Astrocyte (in vitro differentiated cells and primary cell): ENCODE measurements around the gene SMAD7. TPM values are rescaled to one million over a fixed set of nuclear protein-coding genes. Genes with fewer than 3 reads are reported as not detected.
A peak's percentile ranks its signal among the peaks of the same experiment; 100 is the strongest.

Experiments
- DNase-seq: peaks from one replicate; pipeline ENCODE4 v3.0.0-alpha.2; 2010; ENCODE audit warnings: low read depth
- FAIRE-seq: peaks from 2 replicates; lab custom pipeline; 2011; peaks lifted over from hg19 to GRCh38; lab: Jason Lieb, UNC
- H2AFZ ChIP-seq: 2 replicates; pipeline ENCODE4 v1.6.0; 2012; ENCODE audit warnings: low read depth, low read length, inconsistent platforms
- H3K27ac ChIP-seq: 2 replicates; pipeline ENCODE4 v1.5.1; 2011; ENCODE audit warnings: low read depth, low read length, inconsistent platforms
- H3K27me3 ChIP-seq: 2 replicates; pipeline ENCODE4 v1.6.0; 2011; ENCODE audit warnings: low read length, inconsistent platforms; ENCODE audit not compliant: insufficient read depth
- H3K36me3 ChIP-seq: 2 replicates; pipeline ENCODE4 v1.5.1; 2011; ENCODE audit warnings: low read length, inconsistent platforms; ENCODE audit not compliant: insufficient read depth
- H3K4me1 ChIP-seq: 2 replicates; pipeline ENCODE4 v1.5.1; 2011; ENCODE audit warnings: low read length, inconsistent platforms; ENCODE audit not compliant: insufficient read depth
- H3K4me2 ChIP-seq: 2 replicates; pipeline ENCODE4 v1.6.0; 2012; ENCODE audit warnings: low read length, inconsistent platforms
- H3K4me3 ChIP-seq: 2 replicates; pipeline ENCODE4 v1.5.1; 2011; ENCODE audit warnings: low read depth, mild to moderate bottlenecking, low read length, inconsistent platforms; ENCODE audit not compliant: insufficient read depth
- H3K79me2 ChIP-seq: 2 replicates; pipeline ENCODE4 v1.6.0; 2012; ENCODE audit warnings: mild to moderate bottlenecking, low read length, inconsistent platforms; ENCODE audit not compliant: insufficient read depth
- H3K9ac ChIP-seq: 2 replicates; pipeline ENCODE4 v1.6.0; 2012; ENCODE audit warnings: mild to moderate bottlenecking, low read length, inconsistent platforms
- H3K9me3 ChIP-seq: 2 replicates; pipeline ENCODE4 v1.5.1; 2012; ENCODE audit warnings: low read depth, mild to moderate bottlenecking, low read length, inconsistent platforms; ENCODE audit not compliant: insufficient read depth
- H4K20me1 ChIP-seq: 2 replicates; pipeline ENCODE4 v1.6.0; 2012; ENCODE audit warnings: low read length, inconsistent platforms; ENCODE audit not compliant: insufficient read depth
- H3K27ac Mint-ChIP-seq: one replicate; pipeline ENCODE4 v1.8.0; 2021; ENCODE audit warnings: mild to moderate bottlenecking, mixed read lengths; ENCODE audit not compliant: unreplicated experiment
- H3K27me3 Mint-ChIP-seq: one replicate; pipeline ENCODE4 v1.8.0; 2021; ENCODE audit warnings: low read depth, mixed read lengths; ENCODE audit not compliant: unreplicated experiment
- H3K36me3 Mint-ChIP-seq: one replicate; pipeline ENCODE4 v1.8.0; 2021; ENCODE audit warnings: low read depth, mixed read lengths; ENCODE audit not compliant: unreplicated experiment
- H3K4me1 Mint-ChIP-seq: one replicate; pipeline ENCODE4 v1.8.0; 2021; ENCODE audit warnings: low read depth, mixed read lengths; ENCODE audit not compliant: unreplicated experiment
- H3K4me3 Mint-ChIP-seq: one replicate; pipeline ENCODE4 v1.8.0; 2021; ENCODE audit warnings: mild to moderate bottlenecking, moderate library complexity, mixed read lengths; ENCODE audit not compliant: unreplicated experiment
- H3K9me3 Mint-ChIP-seq: one replicate; pipeline ENCODE4 v1.8.0; 2021; ENCODE audit warnings: mild to moderate bottlenecking, mixed read lengths; ENCODE audit not compliant: unreplicated experiment
- EZH2 ChIP-seq: IDR thresholded peaks from 2 replicates; pipeline ENCODE4 v1.6.1; 2012; ENCODE audit warnings: mild to moderate bottlenecking, low read length, inconsistent platforms; ENCODE audit not compliant: insufficient read depth
- total RNA-seq: library from RNA; stranded (reverse); gene quantifications from 2 replicates; pipeline ENCODE4 v1.2.1, GENCODE V29; 2021
- TF ChIP-seq, protein P1 (sequence below): IDR thresholded peaks from 2 replicates; pipeline ENCODE4 v1.5.1; 2011; ENCODE audit warnings: low read depth, mild to moderate bottlenecking, inconsistent platforms, low read length, moderate library complexity; ENCODE audit not compliant: insufficient read depth

The SMAD7 gene
- total RNA-seq, 1 donor from 2014 or later: 62.9 TPM

DNA sequence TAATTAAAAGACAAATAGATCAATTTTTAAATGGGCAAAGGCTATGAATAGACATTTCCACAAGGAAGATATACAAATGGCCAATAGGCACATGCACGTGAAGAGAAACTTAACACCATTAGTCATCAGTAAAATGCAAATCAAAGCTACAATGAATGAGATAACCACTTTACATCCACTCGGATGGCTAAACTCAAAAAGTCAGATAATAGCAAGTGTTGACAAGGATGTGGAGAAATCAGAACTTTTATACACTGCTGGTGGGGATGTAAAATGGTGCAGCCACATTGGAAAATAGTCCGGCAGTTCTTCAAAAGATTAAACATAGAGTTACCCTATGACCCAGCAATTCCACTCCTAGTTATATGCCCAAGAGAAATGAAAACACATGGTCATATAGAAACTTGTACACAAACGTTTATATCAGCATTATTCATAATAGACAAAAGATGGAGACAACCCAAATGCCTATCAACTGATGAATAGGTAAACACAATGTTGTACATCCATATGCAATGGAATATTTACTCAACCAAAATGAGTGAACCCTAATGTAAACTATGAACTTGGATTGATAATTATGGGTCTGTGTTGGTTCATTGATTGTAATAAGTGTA is 51.1 kb downstream of the SMAD7 start:
- Histone ChIP-seq H4K20me1 (no peaks in the 10 kb centered on the region), H3K36me3 (no peaks in the 10 kb centered on the region), H3K4me1 (peaks cover 36% of the 10 kb centered on the region), H3K9me3 (peaks cover 12% of the 10 kb centered on the region), H3K27me3 (no peaks in the 10 kb centered on the region), H3K9ac (no peak overlapping the region), H3K4me2 (no peak overlapping the region), H3K79me2 (no peaks in the 10 kb centered on the region), H2AFZ (no peak overlapping the region), H3K27ac (no peak overlapping the region), H3K4me3 (no peak overlapping the region)
- TF ChIP-seq EZH2: no peak
- TF ChIP-seq, protein P1, sequence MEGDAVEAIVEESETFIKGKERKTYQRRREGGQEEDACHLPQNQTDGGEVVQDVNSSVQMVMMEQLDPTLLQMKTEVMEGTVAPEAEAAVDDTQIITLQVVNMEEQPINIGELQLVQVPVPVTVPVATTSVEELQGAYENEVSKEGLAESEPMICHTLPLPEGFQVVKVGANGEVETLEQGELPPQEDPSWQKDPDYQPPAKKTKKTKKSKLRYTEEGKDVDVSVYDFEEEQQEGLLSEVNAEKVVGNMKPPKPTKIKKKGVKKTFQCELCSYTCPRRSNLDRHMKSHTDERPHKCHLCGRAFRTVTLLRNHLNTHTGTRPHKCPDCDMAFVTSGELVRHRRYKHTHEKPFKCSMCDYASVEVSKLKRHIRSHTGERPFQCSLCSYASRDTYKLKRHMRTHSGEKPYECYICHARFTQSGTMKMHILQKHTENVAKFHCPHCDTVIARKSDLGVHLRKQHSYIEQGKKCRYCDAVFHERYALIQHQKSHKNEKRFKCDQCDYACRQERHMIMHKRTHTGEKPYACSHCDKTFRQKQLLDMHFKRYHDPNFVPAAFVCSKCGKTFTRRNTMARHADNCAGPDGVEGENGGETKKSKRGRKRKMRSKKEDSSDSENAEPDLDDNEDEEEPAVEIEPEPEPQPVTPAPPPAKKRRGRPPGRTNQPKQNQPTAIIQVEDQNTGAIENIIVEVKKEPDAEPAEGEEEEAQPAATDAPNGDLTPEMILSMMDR: no peak
- no peak overlapping the region for H3K4me3 Mint-ChIP-seq
- H3K36me3 Mint-ChIP-seq: peaks cover 11% of the 10 kb centered on the region
- FAIRE-seq (no peak), DNase-seq (no peak)
- no peak overlapping the region for H3K27ac Mint-ChIP-seq
- H3K9me3 Mint-ChIP-seq: peaks cover 16% of the 10 kb centered on the region
- H3K27me3 Mint-ChIP-seq: peaks cover 3% of the 10 kb centered on the region
- H3K4me1 Mint-ChIP-seq: peaks cover 27% of the 10 kb centered on the region

DNA sequence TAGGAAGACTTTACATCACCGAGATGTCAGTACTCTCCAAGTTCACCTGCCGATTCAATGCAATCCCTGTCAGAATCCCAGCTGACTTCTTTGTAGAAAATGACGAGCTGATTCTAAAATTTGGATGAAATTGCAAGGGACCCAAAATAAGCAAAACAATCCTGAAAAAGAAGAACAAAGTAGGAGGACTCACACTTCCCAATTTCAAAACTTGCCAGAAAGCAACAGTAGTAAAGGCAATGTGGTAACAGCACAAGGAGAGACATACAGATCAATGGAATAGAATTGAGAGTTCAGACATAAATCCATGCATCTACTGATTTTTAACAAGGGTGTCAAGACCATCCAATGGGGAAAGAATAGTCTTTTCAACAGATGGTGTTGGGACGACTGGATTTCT is 52.2 kb downstream of the SMAD7 start:
- no peaks in the 10 kb centered on the region for H4K20me1 ChIP-seq
- H3K27ac ChIP-seq: no peak overlapping the region
- no peak overlapping the region for H3K4me3 ChIP-seq
- H3K9me3 ChIP-seq: peaks cover 4% of the 10 kb centered on the region
- Mint-ChIP-seq H3K27me3 (peaks cover 5% of the 10 kb centered on the region), H3K9me3 (peaks cover 9% of the 10 kb centered on the region), H3K4me3 (no peak overlapping the region), H3K36me3 (peaks cover 5% of the 10 kb centered on the region), H3K4me1 (peaks cover 20% of the 10 kb centered on the region), H3K27ac (no peak overlapping the region)
- no peak overlapping the region for H3K4me2 ChIP-seq
- no peak overlapping the region for H3K9ac ChIP-seq
- H3K4me1 ChIP-seq: peaks cover 29% of the 10 kb centered on the region
- peak; percentile 23 for FAIRE-seq
- H3K79me2 ChIP-seq: no peaks in the 10 kb centered on the region
- no peak overlapping the region for H2AFZ ChIP-seq
- no peak for DNase-seq
- H3K27me3 ChIP-seq: no peaks in the 10 kb centered on the region
- no peak for TF ChIP-seq EZH2
- TF ChIP-seq, protein P1: no peak
- H3K36me3 ChIP-seq: no peaks in the 10 kb centered on the region

DNA sequence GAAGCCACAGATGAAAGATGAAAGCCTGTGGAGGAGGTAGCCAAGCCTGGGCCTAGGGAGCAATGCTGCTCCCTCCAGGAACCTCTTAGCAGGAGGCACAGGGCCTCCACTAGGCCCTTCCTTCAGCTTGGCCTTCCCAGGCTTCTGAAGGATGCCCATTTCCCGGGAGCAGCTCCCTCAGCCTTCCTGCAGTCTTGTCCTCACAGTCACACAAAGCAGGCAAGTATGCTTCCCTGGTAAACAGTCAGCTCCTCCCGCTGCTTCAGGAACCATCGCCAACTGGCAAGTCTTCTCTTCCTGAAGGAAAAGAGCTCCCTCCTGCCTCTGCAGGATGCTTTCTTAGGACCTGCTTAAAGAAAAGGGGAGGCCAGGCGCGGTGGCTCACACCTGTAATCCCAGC is 53.2 kb downstream of the SMAD7 start:
- Histone ChIP-seq H3K9me3 (peaks cover 4% of the 10 kb centered on the region), H4K20me1 (no peaks in the 10 kb centered on the region), H2AFZ (no peak overlapping the region), H3K27me3 (no peaks in the 10 kb centered on the region), H3K36me3 (no peaks in the 10 kb centered on the region), H3K9ac (no peak overlapping the region), H3K4me2 (no peak overlapping the region), H3K4me1 (peaks cover 19% of the 10 kb centered on the region), H3K4me3 (no peak overlapping the region), H3K79me2 (no peaks in the 10 kb centered on the region), H3K27ac (no peak overlapping the region)
- Mint-ChIP-seq H3K9me3 (peaks cover 9% of the 10 kb centered on the region), H3K4me1 (peaks cover 12% of the 10 kb centered on the region), H3K4me3 (no peak overlapping the region), H3K27ac (no peak overlapping the region), H3K36me3 (peaks cover 2% of the 10 kb centered on the region), H3K27me3 (peaks cover 6% of the 10 kb centered on the region)
- FAIRE-seq (no peak), DNase-seq (no peak)
- TF ChIP-seq, protein P1: no peak
- TF ChIP-seq EZH2: no peak
